H9 (cell line): ENCODE data around the gene LGMN. TPM values are rescaled to one million over a fixed set of nuclear protein-coding genes. Genes with fewer than 3 reads are reported as not detected.
A peak's percentile ranks its signal among the peaks of the same experiment; 100 is the strongest.

Experiments used
- DNase-seq: peaks from one replicate; pipeline ENCODE4 v3.0.0-alpha.2; 2017
- H2AFZ ChIP-seq: one replicate; pipeline ENCODE4 v1.6.1; 2013; ENCODE audit warnings: mild to moderate bottlenecking, low read length, control low read depth, moderate library complexity
- H2AK5ac ChIP-seq: 2 replicates; pipeline ENCODE4 v1.6.1; 2013; ENCODE audit warnings: low read length, control low read depth, mixed read lengths; ENCODE audit not compliant: insufficient read length
- H2BK120ac ChIP-seq: one replicate; pipeline ENCODE4 v1.6.1; 2013; ENCODE audit warnings: low read depth, mild to moderate bottlenecking, low read length, control low read depth, inconsistent platforms; ENCODE audit not compliant: poor library complexity, severe bottlenecking
- H2BK12ac ChIP-seq: 2 replicates; pipeline ENCODE4 v1.6.1; 2013; ENCODE audit warnings: low read length, control low read depth, mixed read lengths, low read depth; ENCODE audit not compliant: insufficient read length
- H2BK15ac ChIP-seq: 2 replicates; pipeline ENCODE4 v1.6.1; 2013; ENCODE audit warnings: low read depth, low read length, control low read depth
- H2BK20ac ChIP-seq: one replicate; pipeline ENCODE4 v1.6.1; 2013; ENCODE audit warnings: low read depth, mild to moderate bottlenecking, low read length, control low read depth, inconsistent platforms; ENCODE audit not compliant: poor library complexity, severe bottlenecking
- H2BK5ac ChIP-seq: 2 replicates; pipeline ENCODE4 v1.6.1; 2013; ENCODE audit warnings: low read length, control low read depth, mixed read lengths; ENCODE audit not compliant: insufficient read length
- H3K14ac ChIP-seq: 2 replicates; pipeline ENCODE4 v1.6.1; 2013; ENCODE audit warnings: low read length, control low read depth; ENCODE audit not compliant: insufficient read depth
- H3K18ac ChIP-seq: 2 replicates; pipeline ENCODE4 v1.6.1; 2013; ENCODE audit warnings: low read depth, mild to moderate bottlenecking, mixed read lengths, low read length, control low read depth; ENCODE audit not compliant: insufficient read length
- H3K23ac ChIP-seq: 2 replicates; pipeline ENCODE4 v1.6.1; 2013; ENCODE audit warnings: low read length, control low read depth, mixed read lengths, low read depth; ENCODE audit not compliant: insufficient read length
- H3K23me2 ChIP-seq: 2 replicates; pipeline ENCODE4 v1.6.1; 2013; ENCODE audit warnings: low read depth, mild to moderate bottlenecking, mixed read lengths, low read length, control low read depth; ENCODE audit not compliant: insufficient read length, poor library complexity, severe bottlenecking
- H3K27ac ChIP-seq: 2 replicates; pipeline ENCODE4 v1.5.1; 2013; ENCODE audit warnings: low read length, control low read depth, mixed read lengths, low read depth; ENCODE audit not compliant: insufficient read length
- H3K27me3 ChIP-seq: 2 replicates; pipeline ENCODE4 v1.6.1; 2013; ENCODE audit warnings: low read length, control low read depth, inconsistent platforms; ENCODE audit not compliant: insufficient read depth
- H3K4ac ChIP-seq: 2 replicates; pipeline ENCODE4 v1.6.1; 2013; ENCODE audit warnings: low read depth, mild to moderate bottlenecking, control low read depth, inconsistent platforms, low read length, moderate library complexity
- H3K4me1 ChIP-seq: 2 replicates; pipeline ENCODE4 v1.6.1; 2013; ENCODE audit warnings: low read length, control low read depth, inconsistent platforms; ENCODE audit not compliant: insufficient read depth
- H3K4me2 ChIP-seq: 2 replicates; pipeline ENCODE4 v1.6.1; 2013; ENCODE audit warnings: low read length, control low read depth, mixed read lengths; ENCODE audit not compliant: insufficient read length, insufficient read depth
- H3K56ac ChIP-seq: 2 replicates; pipeline ENCODE4 v1.6.1; 2013; ENCODE audit warnings: low read depth, mild to moderate bottlenecking, mixed read lengths, low read length, control low read depth; ENCODE audit not compliant: insufficient read length
- H3K79me1 ChIP-seq: 2 replicates; pipeline ENCODE4 v1.6.1; 2013; ENCODE audit warnings: low read depth, mild to moderate bottlenecking, moderate library complexity, low read length, control low read depth, inconsistent platforms; ENCODE audit not compliant: insufficient read depth, poor library complexity, severe bottlenecking
- H3K79me2 ChIP-seq: 2 replicates; pipeline ENCODE4 v1.6.1; 2013; ENCODE audit warnings: low read length, control low read depth, inconsistent platforms; ENCODE audit not compliant: insufficient read depth
- H3K9ac ChIP-seq: 2 replicates; pipeline ENCODE4 v1.6.1; 2013; ENCODE audit warnings: low read length, control low read depth, mixed read lengths; ENCODE audit not compliant: insufficient read length; ENCODE audit errors: extremely low read depth
- H3K9me3 ChIP-seq: one replicate; pipeline ENCODE4 v1.6.1; 2013; ENCODE audit warnings: low read depth, low read length, inconsistent platforms; ENCODE audit not compliant: control insufficient read depth
- H3T11ph ChIP-seq: one replicate; pipeline ENCODE4 v1.6.1; 2013; ENCODE audit warnings: mild to moderate bottlenecking, low read length, control low read depth, inconsistent platforms
- H4K20me1 ChIP-seq: one replicate; pipeline ENCODE4 v1.6.1; 2013; ENCODE audit not compliant: control insufficient read depth, insufficient read length, insufficient read depth
- H4K5ac ChIP-seq: 2 replicates; pipeline ENCODE4 v1.6.1; 2013; ENCODE audit warnings: low read depth, mild to moderate bottlenecking, mixed read lengths, low read length, control low read depth; ENCODE audit not compliant: insufficient read length
- H4K8ac ChIP-seq: replicated peaks from 2 replicates; pipeline ENCODE4 v1.6.1; 2013; ENCODE audit warnings: low read length, control low read depth, mixed read lengths, low read depth; ENCODE audit not compliant: insufficient read length
- H4K91ac ChIP-seq: 2 replicates; pipeline ENCODE4 v1.6.1; 2013; ENCODE audit warnings: low read depth, mild to moderate bottlenecking, moderate library complexity, mixed read lengths, low read length, control low read depth; ENCODE audit not compliant: insufficient read length
- H3K27ac Mint-ChIP-seq, 3 experiments: 2 replicates in 2 of 3; 3 replicates in 1 of 3; pipeline ENCODE4 v1.8.0; 2020 to 2021; ENCODE audit warnings: mixed read lengths in 3 of 3, mild to moderate bottlenecking in 1 of 3, moderate library complexity in 1 of 3
- H3K27me3 Mint-ChIP-seq: 2 replicates; pipeline ENCODE4 v1.8.0; 2021; ENCODE audit warnings: low read depth, mild to moderate bottlenecking, moderate library complexity, mixed read lengths
- H3K36me3 Mint-ChIP-seq, 3 experiments: 2 replicates in 2 of 3; 3 replicates in 1 of 3; pipeline ENCODE4 v1.8.0; 2020 to 2021; ENCODE audit warnings: low read depth in 3 of 3, mixed read lengths in 3 of 3; ENCODE audit not compliant: insufficient read depth in 1 of 3
- H3K4me1 Mint-ChIP-seq, 2 experiments: 2 replicates each; pipeline ENCODE4 v1.8.0; 2020; ENCODE audit warnings: mixed read lengths in 2 of 2
- H3K4me3 Mint-ChIP-seq, 2 experiments: 2 replicates in 1 of 2; 3 replicates in 1 of 2; pipeline ENCODE4 v1.8.0; 2020 to 2021; ENCODE audit warnings: mild to moderate bottlenecking in 2 of 2, mixed read lengths in 2 of 2, moderate library complexity in 1 of 2
- H3K9me3 Mint-ChIP-seq, 2 experiments: 2 replicates in 1 of 2; 3 replicates in 1 of 2; pipeline ENCODE4 v1.8.0; 2020; ENCODE audit warnings: mild to moderate bottlenecking in 2 of 2, mixed read lengths in 2 of 2, moderate library complexity in 1 of 2
- WGBS: extraction: QIAGEN DNeasy Blood & Tissue Kit; methylation state at CpG from one replicate; pipeline ENCODE4 v1.1.7; 2013; ENCODE audit warnings: missing lambda C conversion rate, low lambda C conversion rate, mixed read lengths; ENCODE audit not compliant: insufficient read length; ENCODE audit errors: extremely low coverage; 5-methylcytosine and 5-hydroxymethylcytosine counted together
- total RNA-seq: library from RNA; stranded (reverse); gene quantifications from 2 replicates; pipeline ENCODE4 v1.2.1, GENCODE V29; 2021
- TF ChIP-seq, protein P1 (sequence below): fragments of 200-600 bp; sonication (generic); conservative IDR thresholded peaks from 3 replicates; pipeline ENCODE4 v1.8.0; 2021; ENCODE audit warnings: antibody characterized with exemption, mild to moderate bottlenecking

LGMN gene
- total RNA-seq, 1 experiment from 2014 or later, result 55.3 TPM

- H2BK120ac ChIP-seq, result no peak overlapping the region
- no peak overlapping the region for H4K8ac ChIP-seq
- no peak overlapping the region for H3K56ac ChIP-seq
- H2BK12ac ChIP-seq, result no peak overlapping the region
- no peaks in the 10 kb centered on the region for H3K4me1 ChIP-seq
- Mint-ChIP-seq H3K27ac (peak overlapping the region in 1 of 3 experiments; percentile 92; a peak in 3 of 7 replicates), H3K4me3 (no peak overlapping the region), H3K9me3 (no peaks in the 10 kb centered on the region), H3K27me3 (no peaks in the 10 kb centered on the region), H3K4me1 (peaks cover 2% of the 10 kb centered on the region in 2 experiments; a peak in 2 of 4 replicates), H3K36me3 (peaks cover 18 to 56% (median 34%) of the 10 kb centered on the region in 3 experiments; a peak in 6 of 7 replicates)
- H3K9ac ChIP-seq, result no peak overlapping the region
- H3K79me1 ChIP-seq, result no peaks in the 10 kb centered on the region
- no peak for DNase-seq
- H3K4me2 ChIP-seq, result no peak overlapping the region
- no peak overlapping the region for H3K18ac ChIP-seq
- WGBS, result no CpG with 5 or more reads among the region's 13 CpGs
- H3K79me2 ChIP-seq, result no peaks in the 10 kb centered on the region
- no peak overlapping the region for H3K4ac ChIP-seq
- no peaks in the 10 kb centered on the region for H3K23me2 ChIP-seq
- no peak overlapping the region for H3K14ac ChIP-seq
- H2AFZ ChIP-seq, result no peak overlapping the region
- no peaks in the 10 kb centered on the region for H3K9me3 ChIP-seq
- no peak overlapping the region for H3K27ac ChIP-seq
- H2BK20ac ChIP-seq, result no peak overlapping the region
- no peak overlapping the region for H2AK5ac ChIP-seq
- no peak overlapping the region for H4K91ac ChIP-seq
- no peaks in the 10 kb centered on the region for H3K27me3 ChIP-seq
- H3K23ac ChIP-seq, result no peak overlapping the region
- no peaks in the 10 kb centered on the region for H4K20me1 ChIP-seq
- no peak overlapping the region for H3T11ph ChIP-seq
- H2BK15ac ChIP-seq, result no peak overlapping the region
- H4K5ac ChIP-seq, result no peak overlapping the region
- no peak overlapping the region for H2BK5ac ChIP-seq
- TF ChIP-seq, protein P1, sequence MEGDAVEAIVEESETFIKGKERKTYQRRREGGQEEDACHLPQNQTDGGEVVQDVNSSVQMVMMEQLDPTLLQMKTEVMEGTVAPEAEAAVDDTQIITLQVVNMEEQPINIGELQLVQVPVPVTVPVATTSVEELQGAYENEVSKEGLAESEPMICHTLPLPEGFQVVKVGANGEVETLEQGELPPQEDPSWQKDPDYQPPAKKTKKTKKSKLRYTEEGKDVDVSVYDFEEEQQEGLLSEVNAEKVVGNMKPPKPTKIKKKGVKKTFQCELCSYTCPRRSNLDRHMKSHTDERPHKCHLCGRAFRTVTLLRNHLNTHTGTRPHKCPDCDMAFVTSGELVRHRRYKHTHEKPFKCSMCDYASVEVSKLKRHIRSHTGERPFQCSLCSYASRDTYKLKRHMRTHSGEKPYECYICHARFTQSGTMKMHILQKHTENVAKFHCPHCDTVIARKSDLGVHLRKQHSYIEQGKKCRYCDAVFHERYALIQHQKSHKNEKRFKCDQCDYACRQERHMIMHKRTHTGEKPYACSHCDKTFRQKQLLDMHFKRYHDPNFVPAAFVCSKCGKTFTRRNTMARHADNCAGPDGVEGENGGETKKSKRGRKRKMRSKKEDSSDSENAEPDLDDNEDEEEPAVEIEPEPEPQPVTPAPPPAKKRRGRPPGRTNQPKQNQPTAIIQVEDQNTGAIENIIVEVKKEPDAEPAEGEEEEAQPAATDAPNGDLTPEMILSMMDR, result no peak
These were observed 39.0 kb downstream of the LGMN start for GRCh38 chr14:92709340-92710000.
